Coronary artery (tissue), 2 donors: ENCODE data around the gene LPP.

Experiments used
- DNase-seq: peaks from one replicate; pipeline ENCODE4 v3.0.0-alpha.2; 2017; ENCODE audit warnings: low spot score
- H3K27ac ChIP-seq, 2 donors: fragments of 200-600 bp; sonication (generic); one replicate each; pipeline ENCODE4 v1.5.1; 2016 to 2019
- H3K4me3 ChIP-seq: fragments of 200-600 bp; sonication (generic); 2 replicates; pipeline ENCODE4 v1.5.1; 2016; ENCODE audit warnings: mild to moderate bottlenecking, moderate library complexity
- TF ChIP-seq, protein P1 (sequence below): fragments of 200-600 bp; sonication (generic); IDR thresholded peaks from one replicate; pipeline ENCODE4 v1.5.1; 2019; ENCODE audit warnings: antibody characterized with exemption

The LPP gene

DNA sequence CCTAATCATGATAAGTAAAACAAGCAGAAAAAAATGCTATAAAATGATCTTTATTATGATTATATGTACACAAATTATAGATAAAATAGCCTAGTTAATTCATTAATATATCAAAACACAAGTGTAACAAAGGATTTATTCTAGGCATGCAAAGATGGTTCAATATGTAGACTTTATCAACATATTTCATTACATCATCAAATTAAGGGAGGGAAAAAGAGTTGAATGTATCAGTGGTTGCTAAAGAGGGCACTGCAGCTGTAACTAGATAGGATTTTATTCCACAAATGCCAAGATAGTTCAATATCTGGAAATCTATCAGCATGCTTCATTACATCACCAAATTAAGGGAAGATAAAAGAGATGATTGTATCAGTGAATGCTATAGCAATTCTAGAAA, 248.3 kb downstream of the LPP start:
- TF ChIP-seq, protein P1, sequence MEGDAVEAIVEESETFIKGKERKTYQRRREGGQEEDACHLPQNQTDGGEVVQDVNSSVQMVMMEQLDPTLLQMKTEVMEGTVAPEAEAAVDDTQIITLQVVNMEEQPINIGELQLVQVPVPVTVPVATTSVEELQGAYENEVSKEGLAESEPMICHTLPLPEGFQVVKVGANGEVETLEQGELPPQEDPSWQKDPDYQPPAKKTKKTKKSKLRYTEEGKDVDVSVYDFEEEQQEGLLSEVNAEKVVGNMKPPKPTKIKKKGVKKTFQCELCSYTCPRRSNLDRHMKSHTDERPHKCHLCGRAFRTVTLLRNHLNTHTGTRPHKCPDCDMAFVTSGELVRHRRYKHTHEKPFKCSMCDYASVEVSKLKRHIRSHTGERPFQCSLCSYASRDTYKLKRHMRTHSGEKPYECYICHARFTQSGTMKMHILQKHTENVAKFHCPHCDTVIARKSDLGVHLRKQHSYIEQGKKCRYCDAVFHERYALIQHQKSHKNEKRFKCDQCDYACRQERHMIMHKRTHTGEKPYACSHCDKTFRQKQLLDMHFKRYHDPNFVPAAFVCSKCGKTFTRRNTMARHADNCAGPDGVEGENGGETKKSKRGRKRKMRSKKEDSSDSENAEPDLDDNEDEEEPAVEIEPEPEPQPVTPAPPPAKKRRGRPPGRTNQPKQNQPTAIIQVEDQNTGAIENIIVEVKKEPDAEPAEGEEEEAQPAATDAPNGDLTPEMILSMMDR = no peak
- H3K27ac ChIP-seq = no peak overlapping the region
- H3K4me3 ChIP-seq = no peak overlapping the region
- no peak for DNase-seq

DNA sequence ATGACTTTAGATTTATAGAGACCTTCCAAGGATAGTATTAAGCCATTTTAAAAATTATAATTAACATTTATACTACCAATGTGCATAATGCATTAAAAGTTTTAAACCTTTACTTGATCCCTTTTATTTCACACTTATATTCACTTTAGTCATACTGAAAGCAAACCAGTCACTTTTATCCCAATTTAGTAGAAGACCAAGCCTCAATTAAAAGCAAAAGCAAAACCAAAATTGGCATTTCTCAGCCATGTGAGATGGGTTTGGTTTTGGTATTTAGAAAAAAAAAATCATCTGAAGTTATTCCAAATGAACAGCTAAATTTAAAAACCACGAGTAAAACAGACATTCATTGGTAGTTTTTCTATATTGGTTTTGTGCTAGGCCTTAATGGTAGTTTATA, 249.4 kb downstream of the LPP start:
- no peak for DNase-seq
- H3K4me3 ChIP-seq = no peak overlapping the region
- no peak overlapping the region for H3K27ac ChIP-seq
- TF ChIP-seq, protein P1 = no peak

DNA sequence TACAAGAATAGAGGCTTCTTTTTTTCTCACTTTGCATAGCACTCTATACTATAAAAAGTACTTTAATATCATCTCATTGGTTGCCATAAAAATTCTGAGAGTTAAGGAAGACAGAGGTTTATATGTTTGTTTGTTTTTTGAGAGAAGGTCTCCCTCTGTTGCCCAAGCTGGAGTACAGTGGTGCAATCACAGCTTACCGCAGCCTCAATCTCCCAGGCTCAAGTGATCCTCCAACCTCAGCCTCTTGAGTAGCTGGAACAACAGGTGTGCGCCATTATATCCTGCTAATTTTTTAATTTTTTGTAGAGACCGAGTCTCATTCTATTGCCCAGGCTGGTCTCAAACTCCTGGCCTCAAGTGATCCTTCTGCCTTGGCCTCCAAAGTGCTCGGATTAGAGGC, 250.2 kb downstream of the LPP start:
- DNase-seq = no peak
- H3K4me3 ChIP-seq = no peak overlapping the region
- TF ChIP-seq, protein P1 = no peak
- no peak overlapping the region for H3K27ac ChIP-seq

DNA sequence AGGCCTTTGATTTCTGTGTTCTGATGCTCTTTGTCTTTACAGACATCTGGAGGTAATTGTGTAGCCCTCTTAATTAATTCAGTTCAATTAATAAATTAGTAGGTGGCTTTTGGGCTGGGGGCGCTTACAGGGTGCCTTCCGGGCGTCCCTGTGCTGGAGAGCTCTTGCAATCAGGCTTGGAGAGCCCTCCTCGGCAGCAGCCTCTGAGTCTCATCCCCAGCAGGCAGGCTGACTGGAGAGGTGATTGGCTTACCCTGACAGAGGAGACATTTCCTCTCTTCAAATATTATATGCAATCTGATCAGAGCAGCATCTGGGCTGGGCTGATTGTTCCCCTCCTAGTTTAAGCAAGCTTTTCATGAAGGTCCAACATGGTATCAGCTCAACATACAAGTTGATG, 250.7 kb downstream of the LPP start:
- DNase-seq = no peak
- H3K27ac ChIP-seq = no peak overlapping the region
- H3K4me3 ChIP-seq = no peak overlapping the region
- TF ChIP-seq, protein P1 = no peak

DNA sequence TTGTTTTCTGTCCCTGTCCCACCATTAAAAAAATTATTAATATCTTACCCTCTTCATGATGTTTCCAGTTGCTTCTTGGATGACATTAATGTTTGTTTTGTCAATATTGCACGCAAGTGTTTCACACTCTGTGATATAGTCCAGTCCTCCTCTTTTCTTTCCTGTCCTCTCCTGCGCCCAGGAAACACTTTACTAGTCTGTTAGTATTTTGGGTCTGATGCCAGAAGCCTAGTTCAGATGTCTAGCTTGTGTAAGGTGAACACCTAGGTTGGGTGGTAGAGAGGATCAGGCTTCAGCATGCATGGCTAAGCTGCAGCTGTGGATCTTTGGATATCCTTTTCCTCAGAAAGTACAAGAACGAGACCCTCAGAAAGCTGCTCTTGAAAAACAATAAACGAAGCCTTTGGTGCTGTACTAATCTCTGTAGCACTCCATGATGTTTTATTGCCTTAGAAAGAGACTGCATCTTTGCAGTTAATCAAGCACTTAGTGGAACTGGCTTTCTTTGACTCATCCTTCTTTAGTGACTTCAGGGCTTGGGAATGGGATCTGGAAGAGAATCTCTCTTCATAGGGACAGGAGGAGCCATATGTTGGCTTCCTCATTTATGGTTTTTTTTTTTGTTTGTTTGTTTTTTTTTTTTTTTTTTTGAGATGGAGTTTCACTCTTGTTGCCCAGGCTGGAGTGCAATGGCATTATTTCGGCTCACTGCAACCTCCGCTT, 253.4 kb downstream of the LPP start:
- no peak overlapping the region for H3K4me3 ChIP-seq
- H3K27ac ChIP-seq = no peak overlapping the region
- TF ChIP-seq, protein P1 = no peak
- no peak for DNase-seq

DNA sequence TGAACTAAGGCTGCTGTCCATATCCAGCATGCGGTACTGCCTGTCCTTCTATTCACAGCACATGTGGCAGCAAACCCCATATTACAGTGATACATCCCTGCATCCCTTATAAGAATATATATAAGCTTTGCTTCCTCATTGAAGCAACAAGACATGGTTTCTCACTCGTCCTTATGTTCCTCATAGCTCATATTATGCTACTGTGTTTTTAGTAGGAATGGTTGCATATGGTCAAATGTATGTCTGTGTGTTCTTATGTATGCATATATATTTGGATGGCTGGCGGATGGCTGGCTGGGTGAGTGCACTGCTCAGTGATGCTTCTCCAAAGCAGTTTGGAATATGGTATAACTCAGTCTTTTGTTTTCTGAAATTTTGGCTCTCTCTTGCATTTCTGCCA, 254.9 kb downstream of the LPP start:
- no peak overlapping the region for H3K4me3 ChIP-seq
- no peak overlapping the region for H3K27ac ChIP-seq
- TF ChIP-seq, protein P1 = no peak
- no peak for DNase-seq

DNA sequence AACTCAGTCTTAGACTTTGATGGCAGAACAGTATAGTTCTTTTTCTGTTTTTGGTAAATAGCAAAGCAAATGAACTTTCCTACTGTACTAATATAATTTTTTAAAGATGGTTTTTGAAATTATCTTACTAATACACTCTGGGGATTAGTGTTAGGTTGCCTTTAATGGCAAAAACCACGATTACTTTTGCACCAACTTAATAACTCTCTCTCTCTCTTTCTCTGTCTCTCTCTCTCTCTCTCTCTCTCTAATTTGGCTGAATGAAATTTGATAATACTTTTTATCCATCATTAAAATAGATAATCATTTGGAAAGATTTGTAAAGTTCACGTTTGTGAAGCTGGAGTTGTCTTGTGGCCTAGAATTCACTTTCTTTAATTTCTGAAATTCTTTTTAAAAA, 257.8 kb downstream of the LPP start:
- DNase-seq = no peak
- Histone ChIP-seq H3K4me3 (no peak overlapping the region), H3K27ac (no peak overlapping the region)
- TF ChIP-seq, protein P1 = no peak
